Superior temporal gyrus (tissue), 1 donor: ENCODE data around the gene ATP10A.

Experiments used
- DNase-seq: peaks from one replicate; pipeline ENCODE4 v3.0.0-alpha.2; 2016; ENCODE audit errors: extremely low spot score

ATP10A gene

DNA sequence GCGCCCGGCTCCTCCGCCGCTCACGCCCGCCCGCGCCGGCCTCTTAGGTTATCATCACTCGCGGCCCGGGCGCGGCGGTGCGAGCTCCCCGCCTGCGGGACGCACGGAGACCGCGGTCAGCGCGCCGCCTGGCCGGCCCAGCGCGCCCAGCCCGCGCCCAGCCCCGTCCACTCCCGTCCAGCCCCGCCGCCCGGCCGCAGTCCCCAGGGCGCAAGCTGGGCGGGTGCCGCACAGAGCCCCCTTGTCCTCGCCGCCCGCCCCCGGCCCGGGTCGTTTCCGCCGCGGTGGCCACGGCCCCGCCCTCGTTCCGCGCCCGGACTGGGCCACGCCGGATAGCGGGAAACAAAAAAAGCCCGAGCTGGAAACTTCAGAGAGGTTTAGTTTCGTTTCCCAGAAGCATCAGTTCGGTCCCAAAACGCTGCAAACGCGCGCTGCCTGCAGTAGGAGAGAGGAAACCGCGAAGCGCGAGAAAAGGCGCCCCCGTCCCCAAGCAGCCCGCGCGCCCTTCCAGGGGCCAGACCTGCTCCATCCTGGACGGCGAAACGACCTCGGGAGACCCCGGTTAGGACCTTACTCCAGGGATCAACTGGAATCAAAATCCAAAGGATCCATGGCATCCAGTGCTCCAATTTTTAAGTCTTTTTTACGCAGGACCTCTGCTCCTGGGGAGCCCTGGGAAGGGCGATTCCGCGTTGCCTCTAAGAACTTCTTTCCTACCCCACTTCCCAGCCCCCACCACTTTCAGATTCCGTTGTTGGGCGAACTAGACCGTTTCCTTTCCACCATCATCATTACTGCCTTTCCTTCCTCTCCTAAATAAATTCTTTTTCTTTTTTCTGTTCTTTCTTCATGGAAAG, at the start of gene ATP10A:
TSS of gene ATP10A (minus strand) at position 217 of the 857 bp plus-strand sequence. CDS start 231 bp downstream, outside the sequence.
- peak; percentile 15 for DNase-seq

GRCh38 chr15:25912035-25912434, 48.9 kb upstream of the ATP10A start:
- no peak for DNase-seq

- DNase-seq = no peak
These were observed 47.7 kb upstream of the ATP10A start for GRCh38 chr15:25910832-25911231.

DNA sequence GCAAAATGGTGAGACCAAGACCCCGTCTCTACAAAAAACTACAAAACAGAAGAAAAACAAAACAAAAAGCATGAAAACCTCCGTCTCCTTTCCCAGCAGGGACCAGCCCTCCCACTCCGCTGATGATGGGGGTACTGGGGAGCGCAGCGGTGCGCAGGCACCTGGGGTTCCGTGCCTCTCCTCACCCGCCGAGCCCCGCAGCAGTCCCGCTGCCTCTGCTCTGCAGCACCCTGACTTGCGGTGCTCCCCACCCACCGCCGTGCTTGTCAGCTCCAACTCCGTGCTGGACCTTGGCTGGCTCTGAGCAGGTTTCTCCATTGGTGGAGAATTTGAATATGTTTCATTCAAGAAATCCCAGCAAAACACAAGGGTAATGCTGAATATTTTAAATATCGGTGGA, 46.7 kb upstream of the ATP10A start:
- DNase-seq = no peak

DNA sequence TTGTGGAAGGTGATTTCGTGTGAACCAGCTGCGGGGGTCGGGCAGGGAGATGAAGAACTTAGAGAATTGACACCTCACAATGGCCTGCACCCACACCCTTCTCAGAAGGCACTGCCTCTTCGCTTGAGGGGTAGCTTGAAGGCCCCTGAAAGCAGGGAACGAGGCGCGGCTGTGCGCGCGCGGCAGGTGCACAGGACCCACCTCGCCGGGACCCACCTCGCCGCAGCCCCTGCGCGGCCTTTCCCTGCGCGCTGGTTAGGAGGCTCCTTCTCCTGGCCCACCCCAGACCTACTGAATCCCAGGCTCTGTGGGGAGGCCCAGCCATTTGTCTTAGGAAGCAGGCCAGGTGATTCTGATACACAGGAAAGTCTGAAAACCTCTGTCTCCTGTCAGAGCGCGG, 46.2 kb upstream of the ATP10A start:
- no peak for DNase-seq

DNA sequence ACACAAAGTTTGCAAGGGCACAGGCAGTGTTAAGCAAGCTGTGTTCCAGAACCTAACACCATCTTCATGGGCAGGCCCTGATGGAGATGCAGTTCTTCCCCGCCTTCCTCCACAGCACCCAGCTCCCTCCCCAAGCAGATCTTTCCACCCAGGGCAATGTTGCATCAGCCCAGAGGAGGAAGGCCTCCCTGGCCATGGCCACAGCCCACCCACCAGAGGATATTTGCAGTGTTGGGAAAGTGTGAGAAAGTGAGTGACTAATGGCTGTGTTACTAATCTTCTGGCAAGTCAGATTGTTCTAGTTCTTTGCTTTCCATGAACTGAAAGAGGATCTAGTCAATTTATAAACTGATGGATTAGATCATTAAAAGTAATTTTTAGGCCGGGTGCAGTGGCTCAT, 42.0 kb upstream of the ATP10A start:
- DNase-seq = no peak

DNA sequence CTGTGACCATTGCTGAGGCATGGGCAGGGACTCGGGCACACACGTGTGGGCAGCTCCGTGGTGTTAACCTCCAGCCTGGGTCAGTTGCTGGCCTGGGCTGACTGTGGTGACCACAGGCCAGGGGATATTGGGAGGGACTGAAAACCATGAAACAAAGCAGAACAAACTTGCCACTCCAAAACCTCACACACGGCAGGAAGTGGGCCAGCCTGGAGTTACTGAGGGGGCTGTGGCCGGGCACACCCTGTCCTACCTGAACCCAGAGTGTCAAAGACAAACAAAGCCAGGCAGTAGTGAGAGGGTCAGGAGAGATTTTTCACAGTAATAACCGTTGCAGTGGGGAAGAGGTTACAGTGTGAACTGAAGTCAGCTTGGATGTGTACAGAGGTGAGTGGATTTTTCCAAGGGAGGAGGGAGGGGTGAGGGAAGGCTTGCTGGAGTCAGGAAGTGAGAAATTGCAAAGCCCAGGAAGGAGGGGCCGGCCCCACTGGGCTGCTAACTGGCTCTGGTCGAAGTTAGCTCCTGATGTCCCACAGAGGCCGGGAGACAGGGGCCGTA, 40.0 kb upstream of the ATP10A start:
- no peak for DNase-seq

DNA sequence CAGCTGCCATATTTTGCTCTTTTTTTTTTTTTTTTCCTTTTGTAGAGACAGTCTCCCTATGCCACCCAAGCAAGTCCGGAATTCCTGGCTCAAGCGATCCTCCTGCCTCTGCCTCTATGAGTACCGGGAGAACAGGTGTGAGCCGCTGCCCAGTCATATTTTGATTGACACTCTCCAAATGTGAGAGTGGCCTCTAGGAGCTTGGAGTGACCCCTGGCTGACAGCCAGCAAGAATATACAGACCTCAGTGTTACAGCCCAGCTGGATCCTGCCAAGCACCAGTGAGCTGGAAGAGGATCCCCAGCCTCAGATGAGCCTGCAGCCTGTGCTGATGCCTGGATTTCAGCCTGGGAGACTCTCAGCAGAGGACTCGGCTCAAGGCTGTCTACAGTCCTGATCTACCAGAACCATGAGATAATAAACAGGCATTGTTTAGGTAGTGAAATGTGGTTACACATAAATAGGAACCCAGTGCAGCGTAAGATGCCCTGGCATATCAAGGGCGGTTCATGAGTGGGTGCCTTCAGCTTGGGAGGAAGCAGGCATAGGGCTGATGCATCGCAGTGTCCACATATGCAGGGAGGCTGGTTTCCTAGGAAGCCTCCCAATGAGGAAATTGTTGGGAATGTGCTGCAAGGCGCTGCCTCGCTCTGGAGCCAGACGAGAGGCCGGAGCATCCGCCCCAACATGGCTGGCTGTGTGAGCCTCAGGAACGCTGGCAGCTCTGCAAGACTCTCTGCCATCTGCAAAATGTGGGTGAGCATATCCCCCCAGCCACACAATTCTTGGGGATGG, 38.9 kb upstream of the ATP10A start:
- DNase-seq = peak; percentile 19

DNA sequence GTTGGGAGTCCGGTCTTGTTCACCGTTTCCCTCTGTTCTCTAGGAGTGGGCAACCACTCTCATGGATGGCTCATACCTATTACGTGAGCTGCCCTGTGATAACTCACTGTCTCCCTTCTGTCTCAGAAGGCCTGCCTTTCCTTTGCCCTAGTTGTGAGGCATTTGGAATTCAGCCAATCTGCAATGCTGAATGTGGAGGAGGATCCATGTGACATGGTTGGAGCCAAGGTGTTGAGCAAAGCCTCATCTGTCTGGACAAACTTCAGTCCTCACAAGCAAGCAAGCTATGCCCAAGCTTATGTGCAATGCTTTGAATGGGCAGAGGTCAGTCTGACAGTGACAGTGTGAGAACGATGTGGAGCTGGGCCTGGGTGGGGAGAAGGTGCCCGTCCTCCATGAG, 37.8 kb upstream of the ATP10A start:
- no peak for DNase-seq

DNA sequence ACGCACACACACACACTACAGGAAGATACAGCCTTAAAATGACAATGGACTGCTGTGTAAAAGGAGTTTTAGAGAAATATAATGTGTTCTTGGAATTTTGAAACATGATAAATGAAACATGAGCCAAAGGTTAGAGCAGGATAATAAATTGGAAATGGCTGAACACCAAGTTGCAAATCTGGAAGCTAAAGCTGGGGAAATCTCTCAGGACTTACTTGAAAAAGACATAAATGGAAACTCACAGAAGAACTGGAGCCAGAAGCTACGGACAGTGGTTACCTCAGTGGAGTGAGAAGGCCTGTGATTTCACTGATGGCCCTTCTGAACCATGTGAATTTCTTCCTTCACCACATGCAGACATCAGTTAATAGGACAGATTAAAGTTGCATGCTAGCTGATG, 37.3 kb upstream of the ATP10A start:
- no peak for DNase-seq

- DNase-seq = no peak
These were observed 36.7 kb upstream of the ATP10A start for GRCh38 chr15:25899870-25900269.

DNA sequence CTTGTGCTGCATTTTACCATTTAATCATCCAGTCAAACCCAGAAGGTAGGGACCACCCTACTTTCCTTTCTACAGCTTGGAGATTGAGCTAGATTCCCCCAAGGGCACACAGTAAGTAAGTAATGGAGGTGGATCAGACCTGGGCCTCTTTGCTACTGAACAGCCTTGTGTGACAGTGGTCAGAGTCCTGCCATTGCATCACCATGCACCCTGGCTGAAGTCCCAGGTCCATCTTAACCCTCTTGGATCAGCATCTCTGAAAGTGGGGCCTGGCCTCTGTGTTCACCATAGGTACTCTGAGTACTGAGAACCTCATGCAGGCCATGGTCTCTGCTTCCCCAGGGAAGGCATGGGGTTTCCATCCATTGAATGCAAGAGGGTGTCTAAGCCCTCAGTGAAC, 34.5 kb upstream of the ATP10A start:
- DNase-seq = no peak

DNA sequence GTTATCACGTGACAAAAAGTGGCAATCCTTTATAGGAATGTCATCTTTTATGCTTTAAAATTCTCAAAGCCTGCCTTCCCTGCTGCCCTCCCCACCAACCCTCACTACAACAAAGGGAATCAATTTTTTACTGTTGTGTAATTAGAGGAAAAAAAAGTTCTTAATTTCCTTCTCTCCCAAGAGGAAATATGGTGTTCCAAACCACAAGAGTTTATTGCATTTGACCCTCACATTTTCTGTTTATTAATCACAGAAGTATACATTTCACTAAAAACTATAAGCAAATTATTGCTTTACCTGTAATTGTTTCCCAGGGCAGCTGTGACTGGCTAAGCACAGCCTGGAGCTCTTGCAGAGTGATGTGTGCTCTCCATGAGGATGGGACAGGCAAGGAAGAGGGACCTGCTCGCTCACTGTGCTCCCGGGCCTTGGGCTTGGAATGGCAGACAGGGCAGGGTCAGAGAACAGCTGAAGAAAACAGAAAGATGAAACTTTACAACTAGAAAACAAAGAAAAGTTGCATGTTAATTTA, 31.3 kb upstream of the ATP10A start:
- no peak for DNase-seq

DNA sequence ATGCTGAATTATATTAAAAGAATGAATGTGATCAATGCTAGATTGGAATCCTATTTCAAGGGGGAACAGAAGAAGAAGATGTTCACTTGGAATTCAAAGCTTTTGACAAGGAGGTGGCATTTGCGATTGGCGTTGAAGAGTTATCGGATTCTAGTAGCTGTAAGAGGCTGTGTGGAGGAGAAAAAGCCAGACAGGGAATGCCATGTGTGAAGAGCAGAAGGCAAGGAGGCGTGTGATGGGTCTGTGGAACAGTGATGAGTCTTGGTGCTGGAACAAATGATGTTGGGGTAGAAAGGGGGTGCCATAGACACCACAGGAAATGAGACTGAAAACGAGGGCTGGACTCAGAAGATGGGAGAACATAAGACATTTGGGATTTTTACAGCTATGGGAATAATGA, 30.5 kb upstream of the ATP10A start:
- peak; percentile 15 for DNase-seq

DNA sequence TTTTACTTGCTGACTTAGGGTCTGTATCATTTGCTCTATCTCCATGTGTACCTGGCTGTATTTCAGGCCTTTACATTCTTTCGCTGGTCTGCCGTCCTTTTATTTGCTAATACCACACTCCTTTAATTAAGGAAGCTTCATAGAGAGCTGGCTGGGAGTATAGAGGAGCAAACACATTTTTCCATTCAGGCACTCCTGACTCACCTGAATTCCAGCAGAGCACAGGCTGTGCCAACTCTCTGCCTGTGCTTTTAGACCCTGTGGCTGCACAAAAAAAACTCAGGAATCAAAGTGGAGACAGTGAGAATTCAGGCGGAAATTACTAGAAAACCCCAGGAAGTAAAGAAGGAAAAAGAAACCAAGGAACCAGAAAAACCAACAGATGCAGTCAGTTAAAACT, 29.0 kb upstream of the ATP10A start:
- DNase-seq = no peak

- no peak for DNase-seq
These were observed 28.0 kb upstream of the ATP10A start for GRCh38 chr15:25891081-25891480.

- DNase-seq = peak; percentile 53
These were observed 27.4 kb upstream of the ATP10A start for GRCh38 chr15:25890529-25890928.

DNA sequence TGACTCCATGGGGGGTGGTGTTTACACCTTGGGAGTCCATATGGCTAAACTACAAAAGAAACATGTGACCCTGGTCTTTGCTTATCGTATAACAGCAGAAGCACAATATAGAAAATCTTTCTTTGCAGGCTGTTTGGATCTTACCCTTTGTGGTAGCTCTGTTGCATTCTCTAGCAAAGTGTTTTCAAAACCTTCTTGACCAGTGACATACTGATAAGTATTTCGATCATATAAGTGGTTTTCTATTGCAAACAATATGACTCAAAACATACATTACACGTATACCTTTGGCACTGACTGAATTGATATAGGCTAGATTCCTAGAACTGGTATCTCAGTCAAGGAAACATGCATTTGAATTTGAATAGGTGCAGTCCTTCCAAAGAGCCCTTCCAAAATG, 24.7 kb upstream of the ATP10A start:
- no peak for DNase-seq

DNA sequence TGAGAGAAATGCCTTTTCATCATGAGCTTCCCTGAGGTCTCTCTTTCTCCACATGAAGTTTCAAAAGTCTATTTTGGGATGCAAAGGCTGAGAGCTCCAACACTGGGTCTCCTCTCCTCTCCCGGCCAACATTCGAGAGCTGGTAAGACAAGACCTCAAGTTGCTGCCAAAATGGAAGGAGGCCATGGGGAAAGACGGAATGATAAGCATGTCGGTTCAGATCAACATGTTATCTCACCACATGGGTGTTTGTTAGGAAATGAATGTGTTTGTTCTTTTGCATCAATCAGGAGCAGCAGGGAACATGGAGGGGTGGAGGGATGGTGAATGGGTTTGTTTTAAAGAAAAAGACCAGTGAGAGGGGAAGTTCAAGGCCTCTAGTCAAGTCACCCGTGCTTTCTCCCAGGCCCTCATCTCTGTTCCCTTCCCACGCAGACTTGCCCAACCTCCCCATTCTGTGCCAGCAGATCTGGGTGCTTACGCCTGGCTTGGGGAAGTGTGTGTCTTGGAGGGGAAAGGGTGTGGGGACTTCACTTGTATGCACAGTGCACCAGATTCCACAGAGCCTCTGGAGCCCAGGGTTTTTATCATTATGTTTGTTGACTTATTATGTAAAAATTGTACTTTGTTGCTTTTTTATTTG, 23.5 kb upstream of the ATP10A start:
- no peak for DNase-seq

DNA sequence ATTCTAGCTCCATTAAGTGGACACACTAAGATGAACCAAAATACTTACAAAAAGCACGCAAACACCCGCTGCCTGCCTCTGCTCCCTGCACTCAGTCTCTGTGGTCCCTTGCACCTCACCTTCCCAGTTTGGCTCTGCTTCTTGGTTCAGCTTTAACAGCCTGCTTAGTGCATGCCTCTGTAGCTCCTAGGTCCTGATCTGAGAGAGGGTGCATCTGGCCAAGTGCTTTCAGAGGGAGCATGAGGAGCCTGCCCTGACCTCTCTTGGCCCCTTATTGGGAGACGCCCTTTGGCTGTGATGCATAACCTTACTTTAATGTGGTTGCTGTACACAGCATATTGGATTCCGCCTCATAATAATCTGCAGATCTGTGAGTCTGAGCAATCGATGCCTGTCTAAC, 21.2 kb upstream of the ATP10A start:
- no peak for DNase-seq

DNA sequence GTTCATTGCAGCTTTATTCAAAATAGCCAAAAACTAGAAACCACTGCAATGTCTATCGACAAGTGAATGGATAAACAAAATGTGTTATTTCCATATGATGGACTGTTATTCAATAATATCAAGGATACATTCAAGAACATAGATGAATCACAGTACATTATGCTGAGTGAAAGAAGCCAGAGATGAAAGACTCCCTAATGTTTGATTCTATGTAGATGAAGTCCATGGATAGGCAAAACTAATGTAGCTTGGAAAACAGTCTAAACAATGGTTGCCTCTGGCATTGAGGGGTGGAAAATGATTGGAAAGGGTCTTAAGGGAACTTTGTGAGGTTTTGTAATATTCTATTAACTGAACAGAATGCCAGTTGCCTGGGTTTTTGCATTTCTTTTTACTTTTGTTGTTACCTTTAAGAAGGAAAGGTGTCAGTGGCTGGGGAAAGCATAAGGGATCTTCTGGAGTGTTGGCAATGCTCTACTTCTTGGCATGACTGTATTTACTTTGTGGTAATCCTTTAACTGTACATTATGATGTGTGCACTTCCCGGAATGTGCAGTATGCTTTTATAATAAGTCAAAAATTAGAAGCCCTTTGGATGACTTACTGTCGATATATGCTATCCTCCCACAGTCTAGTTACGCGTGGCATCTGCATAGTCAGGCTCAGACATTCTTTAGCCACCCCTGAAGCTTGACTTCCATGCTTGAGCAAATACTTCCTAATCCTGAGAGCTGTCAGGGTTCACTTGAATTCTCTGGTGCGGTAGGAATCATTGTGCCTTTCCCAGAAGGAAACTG, 20.5 kb upstream of the ATP10A start:
- DNase-seq = no peak
